Activated T-helper 1 cell treated with Interleukin-2 at 50 U/mL for 16 hours (primary cell): ENCODE measurements around the gene DGKH.
"Not testable (repeated sequence)": the region's sequence is repeated elsewhere in the genome, so short reads cannot be mapped to it uniquely, and the experiment has no call there.

Experiments used
- DNase-seq: peaks from one replicate; pipeline ENCODE4 v3.0.0-alpha.2; 2020; ENCODE audit warnings: low read depth

Gene DGKH

GRCh38 chr13:42116225-42116624 is 67.8 kb downstream of the DGKH start:
- DNase-seq: no peak

DNA sequence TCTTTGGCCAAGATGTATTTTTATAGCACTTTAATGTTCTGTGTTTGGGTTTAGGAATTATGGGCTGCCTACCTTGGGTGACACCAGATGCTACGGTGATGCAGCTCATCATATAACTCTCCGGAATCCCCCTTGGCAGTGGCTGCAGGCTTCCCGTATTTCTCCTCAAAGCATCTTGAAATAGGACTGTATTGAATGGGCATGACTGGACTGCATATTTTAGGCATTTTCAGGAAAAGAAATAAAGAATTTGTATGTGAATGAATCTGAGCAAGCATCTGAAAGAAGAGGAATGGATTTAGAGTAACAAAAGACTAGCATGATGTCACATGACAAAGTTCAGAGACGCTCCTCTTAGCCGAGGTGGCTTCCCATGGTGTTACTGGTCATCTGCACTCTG is 70.6 kb downstream of the DGKH start:
- DNase-seq: no peak

- DNase-seq: no peak
These were observed 71.4 kb downstream of the DGKH start for GRCh38 chr13:42119875-42120274.

DNA sequence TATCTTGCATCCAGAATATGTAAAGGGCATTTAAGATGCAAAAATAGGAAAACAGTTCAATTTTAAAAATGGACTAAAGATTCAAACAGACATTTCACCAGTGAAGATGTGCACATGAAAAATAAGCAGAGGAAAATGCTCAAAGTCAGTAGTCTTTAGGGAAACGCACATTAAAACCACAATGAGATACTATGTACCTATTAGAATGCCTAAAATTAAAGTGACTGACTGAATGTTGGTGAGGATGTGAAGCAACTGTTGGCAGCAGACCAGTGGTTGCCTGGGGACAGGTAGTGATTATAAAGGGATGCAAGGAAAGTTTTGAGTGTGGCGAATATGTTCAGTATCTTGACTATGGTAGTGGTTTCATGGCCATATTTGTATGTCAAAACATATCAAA is 75.2 kb downstream of the DGKH start:
- no peak for DNase-seq

GRCh38 chr13:42125046-42125445 is 76.6 kb downstream of the DGKH start:
- no peak for DNase-seq

DNA sequence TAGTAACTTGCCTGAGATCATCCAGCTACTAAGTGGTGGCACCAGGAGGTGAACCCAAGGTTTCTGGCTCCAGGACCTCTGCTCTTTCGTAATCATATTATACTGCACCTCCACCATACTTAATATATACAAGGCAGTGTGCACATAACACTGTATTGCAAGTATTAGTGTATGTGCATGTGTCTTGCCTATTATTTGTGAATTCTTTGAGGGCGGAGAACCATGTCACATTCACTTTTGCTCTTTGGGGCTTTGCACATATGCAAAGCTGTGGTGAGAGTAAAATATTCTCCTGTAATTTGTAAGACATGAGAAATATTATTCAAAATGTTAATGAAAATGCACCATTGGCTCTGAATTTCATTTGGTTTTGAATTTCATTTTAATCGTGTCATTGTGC is 78.6 kb downstream of the DGKH start:
- no peak for DNase-seq

GRCh38 chr13:42129033-42129432 is 80.6 kb downstream of the DGKH start:
- DNase-seq: no peak

DNA sequence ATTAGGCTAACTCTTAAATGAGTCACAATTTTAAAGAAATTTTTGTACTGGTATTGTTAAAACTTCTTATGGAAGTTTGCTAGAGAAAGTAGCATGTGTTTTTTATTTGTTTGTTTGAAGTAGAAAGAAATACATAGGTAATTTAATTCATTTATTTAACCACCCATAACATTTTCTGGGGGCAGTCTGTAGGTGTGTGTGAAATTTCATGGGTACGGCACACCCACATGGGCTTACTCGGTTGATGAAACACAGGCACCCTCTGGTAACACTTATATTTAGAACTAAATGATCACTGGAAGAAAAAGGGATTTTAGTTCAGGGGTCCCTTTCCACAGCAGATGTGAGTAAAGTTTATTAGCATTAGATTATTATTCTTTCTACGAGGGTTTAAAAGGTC is 88.1 kb downstream of the DGKH start:
- DNase-seq: no peak

GRCh38 chr13:42137856-42138537 is 89.5 kb downstream of the DGKH start:
- DNase-seq: no peak

DNA sequence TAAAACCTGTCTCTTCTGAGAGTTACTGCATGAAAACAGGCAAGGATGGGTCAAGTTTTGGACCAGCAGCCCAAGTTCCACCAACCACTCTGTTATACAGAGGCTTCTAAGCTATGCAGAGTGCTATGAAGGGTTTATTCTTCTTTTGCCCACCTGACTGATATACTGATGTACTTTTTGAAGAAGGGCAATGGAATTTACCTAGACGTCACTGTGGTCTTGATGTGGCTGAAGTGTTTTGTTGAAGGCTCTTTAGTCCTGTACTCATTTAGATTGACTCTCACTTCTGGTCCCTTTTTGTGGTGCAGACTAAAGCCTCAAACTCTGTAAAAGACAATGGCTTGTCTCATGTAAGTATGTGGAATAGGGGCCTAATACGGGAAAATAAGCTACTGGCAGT is 92.0 kb downstream of the DGKH start:
- no peak for DNase-seq

DNA sequence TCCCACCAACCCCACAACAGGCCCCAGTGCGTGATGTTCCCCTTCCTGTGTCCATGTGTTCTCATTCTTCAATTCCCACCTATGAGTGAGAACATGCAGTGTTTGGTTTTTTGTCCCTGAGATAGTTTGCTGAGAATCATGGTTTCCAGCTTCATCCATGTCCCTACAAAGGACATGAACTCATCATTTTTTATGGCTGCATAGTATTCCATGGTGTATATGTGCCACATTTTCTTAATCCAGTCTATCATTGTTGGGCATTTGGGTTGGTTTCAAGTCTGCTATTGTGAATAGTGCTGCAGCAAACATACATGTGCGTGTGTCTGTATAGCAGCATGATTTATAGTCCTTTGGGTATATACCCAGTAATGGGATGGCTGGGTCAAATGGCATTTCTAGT is 92.6 kb downstream of the DGKH start:
- DNase-seq: not testable (repeated sequence)

- no peak for DNase-seq
These were observed 97.9 kb downstream of the DGKH start for GRCh38 chr13:42146359-42146758.

DNA sequence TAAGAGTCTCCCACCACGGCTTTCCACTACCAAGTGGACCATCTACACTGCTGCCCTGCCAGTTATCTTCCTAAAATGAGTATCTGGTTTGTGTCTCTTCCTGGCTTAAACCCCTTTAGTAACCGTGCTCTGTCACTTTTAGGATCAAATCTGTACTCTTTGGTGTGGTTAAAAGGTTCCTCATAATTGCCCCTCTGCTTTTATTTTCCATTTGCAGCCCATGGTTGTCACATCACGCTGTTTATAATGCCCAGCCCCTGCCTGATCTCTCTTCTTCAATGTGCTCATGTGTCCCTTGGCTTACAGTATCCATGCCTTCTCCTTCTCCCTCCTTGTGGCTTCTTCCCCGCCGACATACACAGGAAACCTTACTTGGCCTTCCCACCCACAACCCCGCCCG is 100.1 kb downstream of the DGKH start:
- DNase-seq: no peak

GRCh38 chr13:42149136-42149535 is 100.7 kb downstream of the DGKH start:
- no peak for DNase-seq

- no peak for DNase-seq
These were observed 103.3 kb downstream of the DGKH start for GRCh38 chr13:42151781-42152180.

- no peak for DNase-seq
These were observed 104.0 kb downstream of the DGKH start for GRCh38 chr13:42152495-42152894.

- DNase-seq: no peak
These were observed 105.0 kb downstream of the DGKH start for GRCh38 chr13:42153199-42154113.

- DNase-seq: no peak
These were observed 106.8 kb downstream of the DGKH start for GRCh38 chr13:42155251-42155650.

- DNase-seq: not testable (repeated sequence)
These were observed 114.9 kb downstream of the DGKH start for GRCh38 chr13:42163338-42163737.

GRCh38 chr13:42163910-42164309 is 115.5 kb downstream of the DGKH start:
- not testable (repeated sequence) for DNase-seq

DNA sequence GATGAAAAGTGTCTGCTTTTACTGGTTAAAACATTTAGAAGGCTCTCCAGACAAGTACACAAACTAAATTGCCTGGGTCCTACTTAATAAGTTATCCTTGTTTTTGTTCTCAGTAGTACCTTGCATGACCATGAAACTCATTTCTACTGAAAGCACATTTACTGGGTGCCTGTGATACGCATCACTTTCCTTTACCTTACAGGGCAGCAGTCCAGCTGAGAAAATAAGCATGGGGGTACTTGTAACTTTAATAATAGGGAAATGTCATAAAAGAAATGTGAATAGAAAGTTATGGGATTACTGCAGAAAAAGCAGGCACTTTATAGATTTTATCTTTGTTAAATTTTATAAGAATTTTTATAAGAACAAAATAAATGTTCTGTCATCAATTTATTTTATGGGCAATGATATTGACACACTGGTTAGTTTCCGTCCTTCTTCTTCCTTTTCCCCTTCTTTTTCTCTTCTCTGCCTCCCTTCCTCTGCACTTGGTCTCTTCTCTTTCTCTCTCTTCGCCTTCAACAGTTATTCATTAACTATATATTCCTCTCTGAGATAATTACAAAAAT is 116.2 kb downstream of the DGKH start:
- no peak for DNase-seq

- DNase-seq: no peak
These were observed 120.0 kb downstream of the DGKH start for GRCh38 chr13:42168496-42168895.

DNA sequence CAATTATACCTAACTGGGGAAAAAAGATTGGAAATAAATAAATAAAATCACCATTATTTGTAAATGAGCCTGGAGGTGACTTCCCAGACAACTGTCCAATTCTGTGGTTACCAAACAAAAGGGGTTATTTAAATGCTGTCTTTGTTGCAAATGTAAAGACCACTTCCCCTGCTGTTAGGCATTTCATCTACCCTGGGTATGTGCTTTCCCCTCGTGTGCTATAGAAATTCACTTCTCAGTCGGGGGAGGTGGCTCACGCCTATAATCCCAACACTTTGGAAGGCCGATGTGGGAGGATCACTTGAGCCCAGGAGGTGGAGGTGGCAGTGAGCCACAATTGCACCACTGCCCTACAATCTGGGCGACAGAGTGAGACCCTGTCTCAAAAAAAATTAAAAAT is 121.6 kb downstream of the DGKH start:
- no peak for DNase-seq
